GM12878 (cell line): ENCODE measurements around the gene SRC. TPM values are rescaled to one million over a fixed set of nuclear protein-coding genes. Genes with fewer than 3 reads are reported as not detected.
A peak's percentile ranks its signal among the peaks of the same experiment; 100 is the strongest.

ENCODE experiments used
- ATAC-seq: fragments of 200-7000 bp; cut with Tn5 transposase; 3 replicates; pipeline ENCODE4 v1.9.1; 2020; ENCODE audit warnings: mild to moderate bottlenecking, moderate library complexity
- BruUV-seq: library from RNA; stranded (reverse); fragments of 400-500 nt; replicated peaks from 2 replicates; lab custom pipeline; 2021; lab: Mats Ljungman, UMichigan
- CTCF ChIA-PET: fragments of 300-600 bp; sonication (Branson Sonifier 250); formaldehyde crosslinking; extraction: SDS; loops from one replicate; lab custom pipeline; 2021; ENCODE audit warnings: inconsistent platforms; lab: Yijun Ruan, JAX
- POLR2A ChIA-PET: fragments of 350-600 bp; formaldehyde crosslinking; extraction: SDS; loops from one replicate; lab custom pipeline; 2021; ENCODE audit warnings: inconsistent platforms; lab: Charles Lee
- RAD21 ChIA-PET: fragments of 300-600 bp; sonication (Branson Sonifier 250); formaldehyde crosslinking; loops from one replicate; lab custom pipeline; 2023; ENCODE audit warnings: antibody characterized with exemption; ENCODE audit not compliant: unreplicated experiment; lab: Charles Lee
- SMC1A ChIA-PET: fragments of 300-600 bp; sonication (Branson Sonifier 250); formaldehyde crosslinking; loops from one replicate; lab custom pipeline; 2023; ENCODE audit not compliant: unreplicated experiment, uncharacterized antibody; lab: Charles Lee
- DNase-seq: peaks from one replicate; pipeline ENCODE4 v3.0.0-alpha.2; 2011; ENCODE audit warnings: low read depth, low spot score
- FAIRE-seq: peaks from 3 replicates; lab custom pipeline; 2011; peaks lifted over from hg19 to GRCh38; lab: Jason Lieb, UNC
- H2AFZ ChIP-seq: 2 replicates; pipeline ENCODE4 v1.6.0; 2011; ENCODE audit warnings: low read depth, low read length, control low read depth; ENCODE audit not compliant: control insufficient read depth
- H3K27ac ChIP-seq: 2 replicates; pipeline ENCODE4 v1.5.1; 2011; ENCODE audit warnings: control low read depth; ENCODE audit not compliant: control insufficient read depth, insufficient read depth
- H3K27me3 ChIP-seq, 2 experiments: replicated peaks in 1 of 2; 2 replicates each; pipeline versions ENCODE4 v1.6.0 to v1.6.1; 2011; ENCODE audit warnings: low read length in 1 of 2; ENCODE audit not compliant: control insufficient read depth in 2 of 2, insufficient read depth in 2 of 2
- H3K36me3 ChIP-seq, 2 experiments: 2 replicates each; pipeline ENCODE4 v1.5.1; 2011; ENCODE audit warnings: low read length in 1 of 2; ENCODE audit not compliant: control insufficient read depth in 2 of 2, insufficient read depth in 2 of 2
- H3K4me1 ChIP-seq: 2 replicates; pipeline ENCODE4 v1.6.1; 2011; ENCODE audit warnings: mild to moderate bottlenecking, low read length, moderate library complexity, mixed read lengths; ENCODE audit not compliant: control insufficient read depth, insufficient read depth
- H3K4me2 ChIP-seq: 2 replicates; pipeline ENCODE4 v1.6.0; 2011; ENCODE audit warnings: control low read depth; ENCODE audit not compliant: control insufficient read depth, insufficient read depth
- H3K4me3 ChIP-seq: fragments of 200-600 bp; sonication (generic); 2 replicates; pipeline ENCODE4 v1.5.1; 2016
- H3K79me2 ChIP-seq: 2 replicates; pipeline ENCODE4 v1.6.0; 2011; ENCODE audit warnings: low read length; ENCODE audit not compliant: control insufficient read depth, insufficient read depth
- H3K9ac ChIP-seq: 2 replicates; pipeline ENCODE4 v1.8.0; 2011; ENCODE audit warnings: low read length, control low read depth, mixed read lengths; ENCODE audit not compliant: control insufficient read depth, insufficient read depth
- H3K9me3 ChIP-seq: replicated peaks from 3 replicates; pipeline ENCODE4 v1.5.1; 2011; ENCODE audit warnings: mild to moderate bottlenecking, low read length; ENCODE audit not compliant: control insufficient read depth, insufficient read depth
- H4K20me1 ChIP-seq: 2 replicates; pipeline ENCODE4 v1.6.0; 2011; ENCODE audit not compliant: control insufficient read depth, insufficient read depth
- ATF2 ChIP-seq: IDR thresholded peaks from 2 replicates; pipeline ENCODE4 v1.6.1; 2012; ENCODE audit warnings: low read length, inconsistent platforms
- BHLHE40 ChIP-seq, 2 experiments: fragments of 450-650 bp in 1 of 2; IDR thresholded peaks; 2 replicates each; pipeline ENCODE4 v1.6.1; 2011 to 2017; ENCODE audit warnings: low read depth in 2 of 2, borderline replicate concordance in 1 of 2, improper control_type of control experiment in 1 of 2, low read length in 1 of 2, mild to moderate bottlenecking in 1 of 2
- ELK1 ChIP-seq: IDR thresholded peaks from 2 replicates; pipeline ENCODE4 v1.6.1; 2012; ENCODE audit warnings: low read depth, low read length, improper control_type of control experiment
- JUND ChIP-seq: IDR thresholded peaks from 2 replicates; pipeline ENCODE4 v1.6.1; 2012; ENCODE audit warnings: low read depth, mild to moderate bottlenecking, low read length, improper control_type of control experiment, moderate library complexity
- MLLT1 ChIP-seq: fragments of 450-650 bp; IDR thresholded peaks from 2 replicates; pipeline ENCODE4 v1.6.1; 2016; ENCODE audit warnings: mild to moderate bottlenecking
- NFYA ChIP-seq: IDR thresholded peaks from 2 replicates; pipeline ENCODE4 v1.6.1; 2011; ENCODE audit warnings: low read depth, mild to moderate bottlenecking, low read length, improper control_type of control experiment, borderline replicate concordance
- PRDM15 ChIP-seq: fragments of 450-650 bp; formaldehyde crosslinking; IDR thresholded peaks from 2 replicates; pipeline ENCODE4 v1.4.0; 2020; ENCODE audit warnings: mild to moderate bottlenecking, moderate library complexity
- RAD51 ChIP-seq: fragments of 450-650 bp; IDR thresholded peaks from 2 replicates; pipeline ENCODE4 v1.6.1; 2016; ENCODE audit warnings: moderate library complexity, mild to moderate bottlenecking, inconsistent platforms
- RBBP5 ChIP-seq: fragments of 200-600 bp; sonication (generic); conservative IDR thresholded peaks from 2 replicates; pipeline ENCODE4 v1.6.1; 2016
- RELA ChIP-seq: fragments of 450-650 bp; IDR thresholded peaks from 2 replicates; pipeline ENCODE4 v1.8.0; 2014; ENCODE audit warnings: borderline replicate concordance; ENCODE audit not compliant: partially characterized antibody
- SIX5 ChIP-seq: IDR thresholded peaks from 2 replicates; pipeline ENCODE4 v1.6.1; 2011; ENCODE audit warnings: mild to moderate bottlenecking, low read depth, low read length, moderate library complexity; ENCODE audit not compliant: severe bottlenecking
- STAT1 ChIP-seq: fragments of 450-650 bp; conservative IDR thresholded peaks from 2 replicates; pipeline ENCODE4 v1.6.1; 2014; ENCODE audit warnings: antibody characterized with exemption, mild to moderate bottlenecking
- ZNF384 ChIP-seq: IDR thresholded peaks from 2 replicates; pipeline ENCODE4 v1.6.1; 2012; ENCODE audit warnings: low read depth, mild to moderate bottlenecking, low read length, improper control_type of control experiment, borderline replicate concordance
- WGBS: methylation state at CpG from one replicate; pipeline ENCODE4 v1.1.6; 2016; ENCODE audit warnings: low lambda C conversion rate; ENCODE audit not compliant: insufficient replicate concordance, insufficient coverage; ENCODE audit errors: missing lambda C conversion rate; 5-methylcytosine and 5-hydroxymethylcytosine counted together
- in situ Hi-C: fragments of 300-500 bp; cut with MboI; formaldehyde crosslinking; loops from 9 replicates; pipeline ENCODE4 v1.14.3; 2018; ENCODE audit warnings: mixed read lengths
- intact Hi-C: fragments of 100-400 bp; cut with micrococcal nuclease; formaldehyde crosslinking; loops from one replicate; pipeline ENCODE4 v1.14.2; 2022; ENCODE audit not compliant: unreplicated experiment
- polyA plus RNA-seq, 11 experiments: library from polyadenylated mRNA; depleted of rRNA in 4 of 11; unstranded in 6 of 11; stranded (reverse) in 5 of 11; fragments of >200 nt; fragmentation: Nextera tagmentation in 4 of 11; fragmentation: Illumina TruSeq in 1 of 11; extraction: Ambion mirVana in 4 of 11; extraction: Trizol in 1 of 11; gene quantifications; 1 replicate in 1 of 11; 2 replicates in 10 of 11; pipeline versions ENCODE4 v1.2.1 to v1.2.3, GENCODE V29; 2011 to 2016; ENCODE audit warnings: inconsistent platforms in 2 of 11, missing spikeins in 2 of 11, low read depth in 1 of 11
- total RNA-seq, 4 experiments: library from RNA; depleted of rRNA in 3 of 4; stranded (reverse); fragments of >200 nt in 3 of 4; fragmentation: Illumina TruSeq in 1 of 4; extraction: Trizol in 1 of 4; gene quantifications; 2 replicates each; pipeline versions ENCODE4 v1.2.1 to v1.2.3, GENCODE V29; 2013 to 2021
- TF ChIP-seq, protein P1 (sequence below): IDR thresholded peaks from 2 replicates; pipeline ENCODE4 v1.6.1; 2011; ENCODE audit warnings: low read depth, low read length, improper control_type of control experiment, borderline replicate concordance

The SRC gene
- total and polyA plus RNA-seq, 10 of the 15 experiments (the other 5 are each of a cell fraction or from before 2014, with no cell fraction given): 0.60 to 71.3 (median 27.2) TPM

DNA sequence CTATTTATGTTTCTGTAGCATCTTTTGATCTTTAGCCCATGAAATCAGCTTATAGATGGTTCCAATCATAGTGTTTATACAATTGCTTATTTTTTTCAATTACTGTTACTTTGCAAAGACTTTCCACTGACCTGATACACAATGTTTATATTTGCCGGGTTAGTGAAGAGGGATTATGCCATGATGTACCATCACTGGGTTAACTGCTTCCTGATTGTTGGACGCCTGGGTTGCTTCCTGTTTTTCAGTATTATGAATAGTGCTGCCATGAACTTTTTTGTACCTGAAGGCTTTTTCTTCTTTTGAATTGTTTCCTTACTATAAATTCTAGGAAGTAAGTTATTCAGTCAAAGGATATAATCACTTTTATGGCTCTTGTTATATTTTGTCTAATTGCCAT is 49.6 kb upstream of the SRC start:
- no peak overlapping the region for H3K9ac ChIP-seq
- ChIA-PET SMC1A (interaction anchor here (0.7 to 2.3 kb wide), 5 partner anchors 12 to 76 kb away, joined by 3 to 8 read pairs (median 6); no protein-coding TSS in a partner anchor), POLR2A (interaction anchor here (0.5 to 1.1 kb wide), 3 partner anchors 28 to 78 kb away, joined by 3 to 5 read pairs (median 3); no protein-coding TSS in a partner anchor), RAD21 (interaction anchor here (0.6 to 1.2 kb wide), 2 partner anchors 19 to 237 kb away, joined by 3 read pairs; no protein-coding TSS in a partner anchor), CTCF (interaction anchor here (0.7 to 1.9 kb wide), 6 partner anchors 12 to 238 kb away, joined by 3 to 5 read pairs (median 4); no protein-coding TSS in a partner anchor)
- H3K4me1 ChIP-seq: peaks cover 62% of the 10 kb centered on the region
- WGBS: 50% methylated on average over 2 of the region's 2 CpGs
- BruUV-seq: no TSS peak
- 0 out of 2 replicates have a peak overlapping the region, but pooled peaks have one; percentile 9 for H3K4me3 ChIP-seq
- H4K20me1 ChIP-seq: no peaks in the 10 kb centered on the region
- FAIRE-seq (no peak), ATAC-seq (no peak), DNase-seq (no peak)
- H3K36me3 ChIP-seq: peaks cover 7 to 19% of the 10 kb centered on the region in 2 experiments; a peak in 3 of 4 replicates
- H3K27me3 ChIP-seq: no peaks in the 10 kb centered on the region
- H3K9me3 ChIP-seq: peaks cover 9% of the 10 kb centered on the region
- peaks cover 87% of the 10 kb centered on the region for H3K79me2 ChIP-seq
- intact Hi-C loops (no loop called here), in situ Hi-C loops (no loop called here)
- H3K4me2 ChIP-seq: 0 out of 2 replicates have a peak overlapping the region, but pooled peaks have one; percentile 21
- H3K27ac ChIP-seq: peak overlapping the region; percentile 53
- H2AFZ ChIP-seq: no peak overlapping the region
- TF ChIP-seq ATF2 (no peak), BHLHE40 (IDR thresholded peaks at IDR 0.05; ENCODE audit: borderline replicate concordance in 1 of 2, low read depth in 2 of 2, low read length in 1 of 2) (no peak), RBBP5 (no peak), NFYA (no peak), ZNF384 (no peak), STAT1 (no peak), PRDM15 (no peak), SIX5 (no peak), RELA (no peak), ELK1 (no peak), RAD51 (no peak), MLLT1 (no peak), JUND (no peak)
- TF ChIP-seq, protein P1, sequence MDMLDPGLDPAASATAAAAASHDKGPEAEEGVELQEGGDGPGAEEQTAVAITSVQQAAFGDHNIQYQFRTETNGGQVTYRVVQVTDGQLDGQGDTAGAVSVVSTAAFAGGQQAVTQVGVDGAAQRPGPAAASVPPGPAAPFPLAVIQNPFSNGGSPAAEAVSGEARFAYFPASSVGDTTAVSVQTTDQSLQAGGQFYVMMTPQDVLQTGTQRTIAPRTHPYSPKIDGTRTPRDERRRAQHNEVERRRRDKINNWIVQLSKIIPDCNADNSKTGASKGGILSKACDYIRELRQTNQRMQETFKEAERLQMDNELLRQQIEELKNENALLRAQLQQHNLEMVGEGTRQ: no peak
